GM19324 (cell line): Measurements from ENCODE around the gene PSG7.
"Not testable (repeated sequence)": the region's sequence is repeated elsewhere in the genome, so short reads cannot be mapped to it uniquely, and the experiment has no call there.

Experiments
- ATAC-seq: cut with Tn5 transposase; IDR thresholded peaks from one replicate; pipeline ENCODE4 v1.9.1; 2021; ENCODE audit warnings: mild to moderate bottlenecking, moderate library complexity; ENCODE audit not compliant: unreplicated experiment, low FRiP score

PSG7 gene

DNA sequence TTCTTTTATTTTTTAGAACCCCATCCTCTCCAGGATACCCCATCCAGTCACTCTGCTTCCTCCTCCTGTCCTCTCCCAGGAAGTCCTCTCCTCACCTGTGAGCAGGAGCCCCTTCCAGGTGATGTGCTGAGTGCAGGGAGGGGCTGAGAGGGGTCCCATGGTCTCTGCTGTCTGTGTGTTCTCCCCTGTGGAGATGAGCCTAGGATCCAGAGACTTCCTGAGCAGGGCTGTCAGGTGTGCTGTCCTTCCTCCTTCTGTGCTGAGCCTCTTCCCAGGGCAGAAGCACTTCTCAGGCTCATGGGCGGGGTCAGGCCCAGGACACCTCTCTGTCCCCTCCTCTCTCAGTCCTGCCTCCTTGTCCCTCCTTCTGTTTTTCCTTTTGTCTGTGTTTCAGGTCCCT is 19.4 kb downstream of the PSG7 start, which contains the start of gene PSG6:
TSS of gene PSG6 (minus strand) at position 261 of the 400 bp plus-strand sequence. CDS start at position 159, 102 bp downstream.
- not testable (repeated sequence) for ATAC-seq

DNA sequence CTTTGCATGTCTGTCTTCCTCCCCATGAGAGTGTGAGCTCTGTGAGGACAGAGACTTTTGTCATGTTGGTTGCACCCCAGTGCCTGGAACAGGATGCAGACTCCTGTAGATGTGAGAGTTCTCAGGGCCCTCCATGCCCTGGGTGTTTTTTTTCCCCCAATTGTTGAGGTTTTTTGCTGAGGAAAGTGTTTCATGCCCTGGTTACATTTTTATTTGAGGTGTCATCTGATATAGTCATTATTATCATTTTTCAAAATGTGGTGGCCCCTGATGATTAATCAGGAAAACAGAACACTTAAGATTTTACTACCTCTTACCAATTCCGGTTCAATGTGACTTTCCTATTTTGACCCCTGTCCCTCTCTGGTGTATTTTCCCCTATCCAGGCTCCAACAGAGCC is 20.1 kb downstream of the PSG7 start:
- not testable (repeated sequence) for ATAC-seq

DNA sequence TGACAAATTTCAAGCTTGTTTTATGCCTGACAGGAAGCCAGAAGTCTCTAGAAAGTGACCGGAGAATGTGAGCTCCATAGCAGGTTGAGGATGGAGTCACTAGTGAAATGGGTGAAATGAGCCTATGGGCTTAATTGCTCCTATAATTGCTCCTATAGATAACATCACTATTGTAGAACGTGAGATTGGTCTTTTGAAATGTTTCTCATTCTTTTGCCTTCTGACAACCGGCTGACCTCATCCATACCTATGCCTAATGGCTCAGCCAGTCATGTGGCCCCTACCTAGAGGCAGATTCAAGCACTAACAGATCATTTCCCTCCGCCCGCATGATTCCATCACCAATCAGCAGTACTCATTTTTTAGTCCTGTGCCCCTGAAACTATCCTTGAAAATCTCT is 23.5 kb downstream of the PSG7 start:
- not testable (repeated sequence) for ATAC-seq

DNA sequence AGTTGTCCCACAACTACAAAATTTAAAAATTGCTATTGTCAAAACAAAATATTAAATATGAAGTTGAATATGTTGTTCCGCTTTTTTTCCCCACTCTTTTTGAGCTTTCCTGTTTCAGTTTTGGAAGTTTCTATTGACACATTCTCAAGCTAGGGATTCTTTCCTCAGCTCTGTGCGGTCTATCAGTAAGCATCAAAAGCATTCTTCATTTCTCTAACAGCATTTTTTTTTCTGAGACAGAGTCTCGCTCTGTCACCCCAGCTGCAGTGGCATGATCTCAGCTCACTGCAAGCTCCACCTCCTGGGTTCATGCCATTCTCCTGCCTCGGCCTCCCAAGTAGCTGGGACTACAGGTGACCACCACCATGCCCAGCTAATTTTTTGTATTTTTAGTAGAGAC is 24.1 kb downstream of the PSG7 start:
- ATAC-seq: not testable (repeated sequence)

DNA sequence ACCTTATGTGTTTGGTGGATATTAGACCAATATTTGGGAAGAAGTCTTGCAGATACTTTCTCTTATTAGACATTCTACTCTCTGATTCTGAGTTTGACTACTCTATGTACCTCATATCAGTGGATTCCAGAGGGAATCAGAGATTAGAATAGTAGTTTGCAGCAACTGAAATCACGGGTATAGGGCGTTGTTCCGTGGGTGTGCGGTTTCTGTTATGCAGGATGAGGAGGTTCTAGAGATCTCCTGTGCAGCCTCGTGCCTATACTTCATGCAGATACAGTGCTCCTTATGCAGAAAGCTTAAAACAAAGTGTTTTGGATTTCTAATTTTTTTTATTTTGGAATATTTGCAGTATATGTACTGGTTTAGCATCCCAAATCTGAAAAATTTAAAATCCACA is 25.3 kb downstream of the PSG7 start:
- ATAC-seq: not testable (repeated sequence)

DNA sequence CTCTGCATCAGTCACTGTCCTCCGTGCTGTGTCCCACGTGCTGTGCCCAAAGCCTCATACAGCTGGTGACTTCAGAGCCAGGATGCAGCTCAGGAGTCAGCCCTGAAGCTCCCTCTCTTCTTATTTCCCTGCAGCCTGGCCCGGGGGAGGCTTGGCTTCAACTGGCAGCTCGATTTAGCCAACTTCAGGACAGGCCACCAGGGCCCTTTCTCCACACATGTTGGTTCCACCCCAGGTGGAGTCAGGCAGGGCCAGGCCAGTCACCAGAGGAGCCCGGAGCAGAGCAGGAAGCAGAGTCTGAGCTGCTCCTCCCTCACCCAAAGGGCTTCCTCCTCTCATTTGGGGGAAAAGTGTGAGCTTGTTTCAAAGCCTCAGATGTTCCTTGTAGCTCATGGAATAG is 30.8 kb downstream of the PSG7 start:
- not testable (repeated sequence) for ATAC-seq

DNA sequence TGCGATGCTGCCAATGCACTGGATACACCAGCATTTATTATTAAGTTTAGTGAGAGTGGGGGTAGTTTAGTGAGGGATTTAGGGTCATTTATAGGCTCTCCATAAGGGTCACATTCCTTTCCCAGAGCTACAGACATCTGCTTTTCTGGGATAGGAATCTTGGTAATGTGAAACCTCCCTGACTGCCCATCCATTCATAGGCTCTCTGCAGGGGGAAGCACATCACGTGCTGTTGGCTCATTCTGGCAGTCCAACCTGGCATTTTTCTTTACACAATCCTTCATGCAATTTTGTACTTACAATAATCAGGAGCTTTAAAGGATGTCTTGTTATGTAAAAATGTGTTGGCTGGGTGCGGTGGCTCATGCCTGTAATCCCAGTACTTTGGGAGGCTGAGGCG is 36.4 kb downstream of the PSG7 start:
- not testable (repeated sequence) for ATAC-seq

DNA sequence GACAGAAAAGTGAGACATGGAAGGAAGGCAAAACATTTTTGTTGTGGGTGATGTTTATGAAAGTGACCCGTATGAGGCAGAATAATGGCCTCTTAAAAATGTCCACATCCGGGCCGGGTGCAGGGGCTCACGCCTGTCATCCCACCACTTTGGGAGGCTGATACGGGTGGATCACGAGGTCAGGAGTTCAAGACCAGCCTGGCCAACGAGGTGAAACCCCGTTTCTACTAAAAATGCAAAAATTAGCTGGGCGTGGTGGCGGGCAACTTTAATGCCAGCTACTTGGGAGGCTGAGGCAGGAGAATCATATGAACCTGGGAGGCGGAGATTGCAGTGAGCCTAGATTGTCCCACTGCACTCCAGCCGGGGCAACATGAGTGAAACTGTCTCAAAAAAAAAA is 37.3 kb downstream of the PSG7 start:
- ATAC-seq: not testable (repeated sequence)

DNA sequence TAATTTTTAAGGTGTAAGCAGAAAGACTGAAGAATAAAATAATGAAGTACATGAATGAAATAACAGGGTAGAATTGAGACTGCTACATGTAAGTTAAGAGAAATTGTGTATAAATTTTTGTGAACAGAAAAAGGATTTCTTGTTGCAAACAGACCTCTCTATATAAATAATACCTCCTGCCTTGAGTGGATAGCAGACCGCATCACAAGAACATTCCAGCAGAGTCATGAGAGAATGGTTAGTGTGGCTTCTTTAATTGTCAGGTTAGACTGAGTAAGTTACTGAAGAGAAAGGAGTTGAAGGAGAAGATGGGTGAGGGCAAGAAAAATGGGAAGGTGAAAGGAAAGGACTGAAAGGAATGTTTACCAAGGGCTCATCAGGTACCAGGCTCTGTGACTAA is 37.9 kb downstream of the PSG7 start:
- ATAC-seq: not testable (repeated sequence)

DNA sequence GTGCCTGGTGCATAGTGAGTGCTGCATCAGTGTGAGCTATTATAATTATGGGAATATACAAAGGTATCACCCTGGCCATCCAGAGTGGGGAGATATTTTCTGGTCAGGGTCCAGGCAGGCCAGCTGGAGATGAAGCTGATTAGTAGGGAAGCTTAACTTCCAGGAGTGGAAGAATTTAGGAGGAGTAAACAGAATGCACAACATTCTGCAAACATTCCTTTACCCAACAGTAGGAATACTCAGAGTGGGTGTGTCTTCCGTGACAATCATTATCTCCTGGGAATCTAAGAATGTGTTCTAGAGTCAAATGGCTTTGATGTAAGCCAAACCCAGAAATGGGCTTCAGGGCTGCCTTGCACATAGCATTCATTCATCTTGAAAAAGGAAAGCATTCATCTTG is 38.4 kb downstream of the PSG7 start:
- not testable (repeated sequence) for ATAC-seq

DNA sequence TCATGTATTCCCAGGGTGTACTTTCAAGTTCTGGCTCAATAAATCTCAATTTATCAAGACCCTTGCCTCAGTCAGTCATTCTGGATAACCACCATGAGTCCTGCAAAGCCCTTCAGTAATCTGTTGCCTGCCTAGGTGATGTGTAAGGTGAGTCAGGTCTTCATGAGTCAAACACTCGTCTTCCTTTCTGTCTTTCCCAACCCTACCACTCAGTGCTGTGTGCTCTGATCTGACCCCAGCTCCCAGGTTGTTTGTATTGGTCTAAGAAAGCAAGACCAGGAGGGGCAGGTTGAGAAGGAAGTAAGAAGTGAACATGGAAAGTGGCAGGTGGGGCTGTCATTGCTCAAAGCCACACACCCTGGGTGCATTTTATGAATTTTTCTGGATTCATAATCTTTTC is 39.3 kb downstream of the PSG7 start:
- ATAC-seq: not testable (repeated sequence)

DNA sequence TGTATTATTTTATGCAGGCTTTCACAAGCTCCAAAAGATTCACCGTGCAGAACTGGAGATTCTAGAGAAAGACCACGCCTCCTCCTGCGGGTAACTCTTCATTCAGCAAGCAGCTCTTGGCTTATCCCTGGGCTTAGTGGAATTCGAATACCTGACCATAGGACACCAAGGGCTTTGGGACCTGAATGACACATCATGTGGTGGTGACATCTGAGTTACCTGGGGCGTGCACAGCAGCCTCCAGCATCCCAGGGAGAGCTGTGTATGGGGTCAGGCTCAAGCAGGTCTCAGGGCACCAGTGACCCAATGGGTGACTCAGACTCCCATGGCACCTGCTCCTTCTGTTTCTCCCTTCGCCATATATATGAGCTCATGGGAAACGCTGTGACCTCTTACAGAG is 46.6 kb downstream of the PSG7 start:
- ATAC-seq: not testable (repeated sequence)

DNA sequence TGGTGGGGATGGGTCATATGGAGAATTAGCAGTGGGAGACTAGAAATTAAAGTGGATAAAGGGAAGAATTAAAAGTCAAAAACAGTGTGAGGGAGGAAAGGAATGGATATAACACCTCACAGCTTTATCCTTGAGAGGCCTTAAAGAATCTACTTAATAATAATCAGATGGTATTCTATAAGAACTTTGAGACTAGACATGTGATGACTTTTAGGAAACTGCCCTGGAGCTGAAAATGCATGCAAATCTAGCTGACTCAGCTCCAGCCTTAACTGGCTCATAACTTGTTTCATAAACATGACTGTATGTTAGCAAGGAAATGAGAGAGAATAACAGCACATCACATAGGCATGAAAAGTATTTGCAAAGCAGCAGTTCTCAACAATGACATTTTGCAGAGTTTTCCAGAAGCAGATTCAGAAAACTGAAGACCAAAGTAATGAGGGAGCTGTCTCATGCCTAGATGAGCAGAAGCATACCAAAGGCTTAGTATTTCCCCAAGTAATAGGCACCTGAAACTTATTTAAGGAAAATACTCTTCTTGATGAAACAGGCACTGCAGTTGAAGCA is 49.0 kb downstream of the PSG7 start:
- ATAC-seq: not testable (repeated sequence)

DNA sequence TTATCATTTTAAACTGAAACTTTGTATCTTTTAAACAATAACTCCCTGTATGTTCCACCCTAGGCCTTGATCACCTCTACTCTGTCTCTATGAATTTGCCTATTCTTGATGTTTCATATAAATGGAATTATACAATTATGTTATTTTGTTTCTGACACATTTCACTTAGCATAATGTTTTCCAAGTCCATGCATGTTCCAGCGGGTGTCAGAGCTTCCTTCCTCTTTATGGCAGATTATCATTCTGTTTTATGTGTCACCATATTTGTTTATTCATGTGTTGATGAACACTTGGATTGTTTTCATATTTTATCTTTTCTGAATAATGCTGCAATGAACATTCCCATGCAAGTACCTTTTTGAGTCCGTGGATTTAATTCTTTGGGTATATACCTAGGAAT is 54.3 kb downstream of the PSG7 start:
- not testable (repeated sequence) for ATAC-seq

DNA sequence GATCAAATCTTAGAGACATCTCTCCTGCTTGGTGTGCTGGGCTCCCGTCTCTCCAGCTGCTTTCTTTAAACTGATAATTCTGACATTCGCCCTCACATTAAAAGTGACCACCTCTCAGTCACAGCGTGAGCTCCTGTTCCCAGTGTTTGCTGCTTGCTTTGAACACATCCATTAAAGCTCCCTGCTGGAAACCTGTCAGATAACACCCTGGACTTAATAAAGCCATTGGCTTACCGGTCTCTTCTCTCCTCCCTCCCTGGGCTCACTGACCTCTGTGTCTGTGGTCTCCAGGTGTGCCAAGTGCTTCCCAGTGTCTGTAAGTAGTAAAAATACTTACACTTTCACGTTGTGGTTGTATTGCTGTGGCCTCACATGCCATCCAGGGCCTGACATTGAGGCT is 55.0 kb downstream of the PSG7 start:
- ATAC-seq: not testable (repeated sequence)

DNA sequence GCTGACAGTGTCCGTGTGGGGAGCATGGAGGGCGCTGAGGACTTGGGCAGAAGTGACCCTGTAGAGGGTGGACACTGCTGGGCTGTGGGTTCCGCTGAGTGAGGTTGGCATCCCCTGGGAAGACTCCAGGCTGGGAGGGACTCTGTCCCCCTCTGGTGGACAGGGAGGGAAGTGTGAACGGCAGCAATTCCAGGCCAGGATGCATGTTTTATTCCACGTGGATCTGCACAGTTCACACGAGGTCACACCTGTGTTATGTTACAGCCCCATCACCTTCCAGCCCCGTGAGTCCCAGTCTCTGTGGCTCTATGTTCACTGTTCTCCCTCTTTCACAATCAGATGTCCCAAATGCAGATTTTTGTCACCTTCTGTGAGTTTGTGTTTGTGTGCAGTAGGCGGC is 55.7 kb downstream of the PSG7 start:
- not testable (repeated sequence) for ATAC-seq

DNA sequence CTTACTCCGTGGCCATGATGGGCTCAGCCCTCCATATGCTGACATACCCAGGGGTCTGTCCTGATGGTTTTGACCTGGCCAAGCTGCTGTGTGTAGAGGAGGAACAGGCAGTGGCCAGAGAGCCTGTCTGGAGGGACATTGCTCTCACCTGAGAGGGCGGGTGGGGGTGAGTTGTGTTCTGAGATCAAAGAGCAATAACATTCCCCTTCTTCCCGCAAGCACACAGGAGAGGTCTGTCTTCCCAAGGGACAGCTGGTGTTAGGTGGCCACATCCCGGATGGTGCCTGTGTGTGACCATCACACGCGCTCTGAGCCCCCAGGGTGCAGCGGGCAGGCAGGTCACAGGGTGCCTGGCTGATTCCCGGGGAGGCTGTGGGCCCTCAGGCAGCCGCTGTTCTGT is 56.4 kb downstream of the PSG7 start:
- not testable (repeated sequence) for ATAC-seq

DNA sequence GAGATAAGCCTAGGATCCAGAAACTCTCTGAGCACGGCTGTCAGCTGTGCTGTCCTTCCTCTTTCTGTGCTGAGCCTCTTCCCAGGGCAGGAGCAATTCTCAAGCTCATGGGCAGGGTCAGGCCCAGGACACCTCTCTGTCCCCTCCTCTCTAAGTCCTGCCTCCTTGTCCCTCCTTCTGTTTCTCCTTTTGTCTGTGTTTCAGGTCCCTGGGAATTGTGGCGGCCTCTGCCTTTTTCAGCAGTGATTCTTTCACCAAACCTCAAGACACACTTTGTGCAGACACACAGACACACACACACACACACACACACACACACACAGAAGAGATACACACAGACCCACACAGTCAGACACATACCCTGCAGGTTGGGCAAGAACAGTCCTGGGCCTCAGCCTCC is 57.4 kb downstream of the PSG7 start, which contains the start of gene PSG1:
TSS of gene PSG1 (minus strand) at position 101 of the 400 bp plus-strand sequence. CDS start 132 bp downstream, outside the sequence.
- ATAC-seq: no peak

DNA sequence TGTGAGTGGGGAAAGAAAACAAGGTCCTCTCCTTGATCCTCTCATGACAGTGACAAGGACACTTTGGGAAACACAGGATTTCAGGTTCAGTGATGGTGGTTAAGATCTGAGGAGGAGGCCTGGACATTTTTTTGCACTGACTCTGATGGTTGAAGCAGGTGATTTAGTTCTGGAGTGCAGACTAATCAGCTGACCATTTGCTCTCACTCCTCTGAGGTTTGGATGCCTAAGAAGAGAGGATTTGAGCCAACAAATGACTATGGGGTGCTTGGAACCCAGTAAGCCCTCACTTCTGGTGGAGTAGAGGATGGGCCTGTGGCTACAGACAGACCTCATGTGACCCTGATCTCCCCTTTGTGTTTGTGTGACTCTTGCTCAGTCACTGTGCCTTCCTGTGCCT is 60.4 kb downstream of the PSG7 start:
- ATAC-seq: not testable (repeated sequence)

DNA sequence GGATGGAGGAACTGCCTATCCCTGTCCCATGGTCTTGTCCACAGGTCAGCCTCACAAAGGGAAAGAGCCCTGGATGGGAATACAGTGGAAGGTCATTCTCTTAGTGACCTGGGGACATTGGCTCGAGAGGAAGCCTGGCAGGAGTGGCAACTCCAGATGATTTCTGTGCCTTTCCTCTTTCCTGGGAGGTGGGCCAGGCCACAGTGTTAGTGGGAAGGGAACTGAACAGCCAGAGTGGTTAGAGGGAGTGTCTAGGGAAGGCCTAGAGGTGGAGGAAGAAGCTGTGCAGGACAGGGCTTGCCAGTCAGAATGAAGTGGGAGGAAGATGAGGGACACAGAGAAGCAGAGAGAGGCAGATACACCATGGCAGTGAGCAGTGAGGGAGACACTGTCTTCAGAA is 61.1 kb downstream of the PSG7 start:
- ATAC-seq: not testable (repeated sequence)

DNA sequence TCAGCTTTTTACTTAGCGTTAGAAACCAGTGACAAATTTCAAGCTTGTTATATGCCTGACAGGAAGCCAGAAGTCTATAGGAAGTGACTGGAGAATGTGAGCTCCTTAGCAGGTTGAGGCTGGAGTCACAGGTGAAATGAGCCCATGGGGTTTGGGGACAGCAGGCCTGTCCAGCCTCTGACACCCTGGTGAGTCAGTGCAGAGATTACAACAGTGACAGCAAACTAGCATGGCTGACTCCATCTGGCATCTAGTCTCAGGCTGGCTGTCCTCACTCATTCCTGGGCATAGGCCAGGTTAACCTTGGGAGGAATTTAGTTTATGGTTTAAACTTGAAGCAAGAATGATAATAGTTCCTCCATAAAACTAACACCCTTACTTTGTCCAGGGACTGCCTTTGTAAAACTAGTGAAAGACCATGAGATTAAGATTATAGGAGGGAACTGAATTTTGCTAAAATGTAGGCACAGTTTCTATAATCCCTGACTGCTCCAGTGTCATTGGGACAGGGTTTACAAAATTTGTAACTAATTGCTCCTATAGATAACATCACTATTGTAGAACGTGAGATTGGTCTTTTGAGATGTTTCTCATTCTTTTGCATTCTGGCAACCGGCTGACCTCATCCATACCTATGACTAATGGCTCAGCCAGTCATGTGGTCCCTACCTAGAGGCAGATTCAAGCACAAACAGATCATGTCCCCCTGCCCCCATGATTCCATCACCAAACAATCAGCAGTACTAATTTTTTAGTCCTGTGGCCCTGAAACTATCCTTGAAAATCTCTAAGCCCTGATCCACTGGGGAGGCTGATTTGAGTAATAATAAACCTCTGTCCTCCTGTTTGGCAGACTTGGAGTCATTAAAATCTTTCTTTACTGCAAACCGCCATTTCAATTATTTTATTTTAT is 61.9 kb downstream of the PSG7 start:
- not testable (repeated sequence) for ATAC-seq
